IPS-15b (cell line): Measurements from ENCODE around the gene PRR12.
A peak's percentile ranks its signal among the peaks of the same experiment; 100 is the strongest.

Experiments
- H3K27me3 ChIP-seq: one replicate; pipeline ENCODE4 v1.6.1; 2013; ENCODE audit warnings: low read length; ENCODE audit not compliant: control insufficient read depth, insufficient read depth
- H3K36me3 ChIP-seq: one replicate; pipeline ENCODE4 v1.6.1; 2013; ENCODE audit warnings: low read length; ENCODE audit not compliant: control insufficient read depth, insufficient read depth
- H3K4me1 ChIP-seq: one replicate; pipeline ENCODE4 v1.6.1; 2013; ENCODE audit warnings: mild to moderate bottlenecking, low read length; ENCODE audit not compliant: control insufficient read depth, insufficient read depth
- H3K4me3 ChIP-seq: one replicate; pipeline ENCODE4 v1.5.1; 2013; ENCODE audit warnings: low read depth, low read length
- H3K9ac ChIP-seq: one replicate; pipeline ENCODE4 v1.6.1; 2013; ENCODE audit warnings: low read depth, mild to moderate bottlenecking, low read length
- H3K9me3 ChIP-seq: one replicate; pipeline ENCODE4 v1.6.1; 2013; ENCODE audit warnings: mild to moderate bottlenecking, low read length; ENCODE audit not compliant: control insufficient read depth, insufficient read depth

Gene PRR12

DNA sequence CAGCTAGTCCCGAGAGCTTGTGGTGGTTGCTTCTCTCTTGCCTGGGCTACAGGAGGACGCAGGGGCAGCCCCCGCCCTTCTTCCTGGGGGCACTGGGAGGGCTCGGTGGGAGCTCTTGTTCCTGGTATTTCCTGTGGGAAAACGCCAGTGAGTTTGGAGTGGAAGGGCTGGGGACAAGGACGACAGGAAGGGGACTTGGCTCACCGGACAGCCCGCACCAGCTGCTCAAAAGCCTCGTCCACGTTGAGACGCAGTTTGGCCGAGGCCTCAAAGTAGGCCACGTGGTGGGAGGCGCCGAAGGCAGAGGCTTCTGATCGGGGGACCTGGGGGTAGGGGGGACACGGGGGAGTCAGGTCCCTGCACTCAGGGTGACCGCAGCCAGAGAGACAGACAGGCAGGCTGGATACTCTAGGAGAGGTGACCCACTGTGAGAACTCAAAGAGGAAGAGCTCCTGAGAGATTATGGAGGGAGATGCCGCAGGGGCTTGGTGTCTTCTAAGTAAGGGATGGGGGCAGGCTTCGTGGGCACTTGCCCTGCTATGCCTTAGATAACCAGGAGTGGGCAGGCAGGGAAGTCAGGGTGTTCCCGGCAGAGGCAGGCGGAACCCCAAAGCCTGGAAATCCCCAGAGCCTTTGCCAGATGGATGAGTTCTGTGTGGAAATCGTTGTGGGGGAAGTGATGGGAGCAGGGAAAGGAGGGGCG lies 44.7 kb downstream of the PRR12 start:
- Histone ChIP-seq H3K9me3 (no peaks in the 10 kb centered on the region), H3K27me3 (no peaks in the 10 kb centered on the region), H3K4me1 (peaks cover 2% of the 10 kb centered on the region), H3K36me3 (no peaks in the 10 kb centered on the region), H3K4me3 (no peak overlapping the region), H3K9ac (no peak overlapping the region)

DNA sequence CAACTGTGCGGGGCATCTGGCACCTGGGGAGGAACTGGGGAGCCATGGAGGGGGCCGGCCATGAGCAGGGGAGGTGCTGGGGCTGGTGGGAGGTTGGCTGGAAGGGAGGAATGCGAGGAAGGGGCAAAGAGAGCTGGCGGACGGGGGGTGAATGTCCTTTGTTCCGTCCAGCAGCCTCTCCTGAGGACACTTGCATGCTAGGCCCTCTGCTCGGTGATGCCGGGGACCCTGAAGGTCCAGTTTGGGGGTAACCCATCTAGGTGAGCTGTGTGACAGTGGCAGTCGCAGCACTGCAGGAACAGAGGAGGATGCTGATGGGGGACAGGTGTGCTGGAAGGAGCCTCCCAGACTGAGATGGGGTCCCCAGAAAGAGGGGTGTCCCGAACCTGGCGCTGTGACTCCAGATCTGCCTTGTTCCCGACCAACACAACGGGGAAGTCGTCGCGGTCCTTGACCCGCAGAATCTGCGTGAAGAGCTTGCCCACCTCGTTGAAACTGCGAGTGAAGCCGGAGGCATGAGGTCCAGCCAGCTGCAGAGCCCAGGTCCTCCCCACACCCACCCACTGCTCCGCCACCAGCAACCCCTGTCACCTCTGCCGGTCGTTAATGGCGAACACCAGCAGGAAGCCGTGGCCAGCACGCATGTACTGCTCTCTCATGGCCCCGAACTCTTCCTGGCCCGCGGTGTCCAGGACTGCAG lies 45.4 kb downstream of the PRR12 start:
- peaks cover 2% of the 10 kb centered on the region for H3K4me1 ChIP-seq
- no peaks in the 10 kb centered on the region for H3K9me3 ChIP-seq
- no peak overlapping the region for H3K4me3 ChIP-seq

DNA sequence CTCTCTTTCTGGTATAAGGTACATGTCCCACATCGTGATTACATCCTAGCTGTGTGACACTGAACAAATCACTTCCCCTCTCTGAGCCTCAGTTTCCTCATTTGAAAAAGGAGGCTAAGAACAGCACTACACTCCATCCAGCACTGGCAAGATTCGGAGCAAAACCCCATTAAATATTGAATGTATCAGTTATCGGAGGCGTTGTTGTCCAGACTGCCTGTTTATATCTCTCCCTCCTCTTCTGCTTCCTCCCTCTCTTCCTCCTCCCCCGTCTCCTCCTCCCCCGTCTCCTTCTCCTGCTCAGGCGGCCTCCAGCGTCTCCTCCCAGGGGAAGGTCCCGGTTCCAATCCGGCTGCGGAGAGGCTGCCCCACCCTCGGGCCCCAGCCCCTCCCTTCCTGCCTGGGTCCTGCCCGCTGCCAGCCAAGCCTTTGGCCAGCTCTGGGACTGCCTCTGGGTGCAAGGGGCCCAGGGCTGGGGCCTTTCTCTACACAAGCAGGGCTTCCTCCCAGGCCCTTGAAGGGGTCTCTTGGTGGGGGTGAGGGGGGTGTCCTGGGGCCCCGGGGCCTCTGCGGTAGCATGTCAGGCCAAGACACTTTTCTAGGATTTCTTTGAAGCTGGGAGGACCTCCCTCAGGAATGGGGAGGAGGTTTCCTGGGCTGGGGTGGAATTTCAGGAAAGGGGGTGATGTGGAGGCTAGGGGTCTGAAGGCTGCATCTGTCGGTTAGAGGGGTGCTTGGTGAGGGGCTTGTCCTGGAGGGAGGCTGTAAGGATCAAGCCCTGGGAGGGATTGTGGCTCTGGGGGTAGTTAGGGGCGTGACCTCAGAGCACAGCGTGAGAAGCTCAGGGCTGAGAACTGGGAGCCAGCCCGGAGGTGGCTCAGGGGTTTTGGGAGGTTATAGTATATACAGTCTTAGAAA lies 47.1 kb downstream of the PRR12 start:
- H3K36me3 ChIP-seq = peaks cover 4% of the 10 kb centered on the region
- H3K4me1 ChIP-seq = peaks cover 5% of the 10 kb centered on the region
- H3K9ac ChIP-seq = no peak overlapping the region
- no peaks in the 10 kb centered on the region for H3K9me3 ChIP-seq
- peak overlapping the region; percentile 76 for H3K4me3 ChIP-seq
- H3K27me3 ChIP-seq = no peaks in the 10 kb centered on the region

More for the DNA sequence above, 45.4 kb downstream of the PRR12 start:
- Histone ChIP-seq H3K9ac (no peak overlapping the region), H3K36me3 (no peaks in the 10 kb centered on the region), H3K27me3 (no peaks in the 10 kb centered on the region)

DNA sequence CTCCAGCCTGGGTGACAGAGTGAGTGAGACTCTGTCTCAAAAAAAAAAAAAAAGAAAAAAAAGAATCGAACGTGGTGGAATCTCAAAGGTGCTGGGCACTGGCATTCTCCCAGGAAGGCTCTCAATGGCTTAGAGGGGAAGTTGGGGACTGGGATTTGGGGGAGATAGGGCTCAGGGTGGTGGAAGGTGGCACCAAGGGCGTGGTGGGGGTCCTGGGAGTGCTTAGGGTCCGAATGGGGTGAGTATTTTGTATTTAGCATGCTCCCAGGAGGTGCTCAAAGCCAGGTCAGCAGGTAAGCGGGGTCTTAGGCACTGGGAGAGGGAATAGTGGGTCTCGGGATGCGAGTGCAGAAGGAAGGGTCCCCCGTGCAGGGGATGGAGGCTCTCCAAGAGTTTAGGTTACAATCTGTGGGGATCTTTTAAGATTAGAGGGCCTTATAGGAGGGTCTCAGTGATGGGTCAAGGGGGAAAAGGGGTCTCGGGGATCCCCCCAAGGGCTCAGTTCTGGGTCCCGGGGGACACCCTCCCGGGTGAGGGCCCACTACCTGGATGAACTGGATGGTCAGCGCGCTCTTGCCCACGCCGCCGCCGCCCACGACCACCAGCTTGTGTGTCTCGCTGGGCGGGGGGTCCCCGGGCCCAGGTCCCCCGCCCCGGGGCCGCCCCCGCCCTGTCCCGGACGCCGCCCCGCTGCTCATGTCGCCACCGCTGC lies 48.6 kb downstream of the PRR12 start:
- H3K4me1 ChIP-seq = peaks cover 7% of the 10 kb centered on the region
- no peaks in the 10 kb centered on the region for H3K27me3 ChIP-seq
- H3K36me3 ChIP-seq = peaks cover 4% of the 10 kb centered on the region
- H3K9ac ChIP-seq = no peak overlapping the region
- peak overlapping the region; percentile 50 for H3K4me3 ChIP-seq
- no peaks in the 10 kb centered on the region for H3K9me3 ChIP-seq

DNA sequence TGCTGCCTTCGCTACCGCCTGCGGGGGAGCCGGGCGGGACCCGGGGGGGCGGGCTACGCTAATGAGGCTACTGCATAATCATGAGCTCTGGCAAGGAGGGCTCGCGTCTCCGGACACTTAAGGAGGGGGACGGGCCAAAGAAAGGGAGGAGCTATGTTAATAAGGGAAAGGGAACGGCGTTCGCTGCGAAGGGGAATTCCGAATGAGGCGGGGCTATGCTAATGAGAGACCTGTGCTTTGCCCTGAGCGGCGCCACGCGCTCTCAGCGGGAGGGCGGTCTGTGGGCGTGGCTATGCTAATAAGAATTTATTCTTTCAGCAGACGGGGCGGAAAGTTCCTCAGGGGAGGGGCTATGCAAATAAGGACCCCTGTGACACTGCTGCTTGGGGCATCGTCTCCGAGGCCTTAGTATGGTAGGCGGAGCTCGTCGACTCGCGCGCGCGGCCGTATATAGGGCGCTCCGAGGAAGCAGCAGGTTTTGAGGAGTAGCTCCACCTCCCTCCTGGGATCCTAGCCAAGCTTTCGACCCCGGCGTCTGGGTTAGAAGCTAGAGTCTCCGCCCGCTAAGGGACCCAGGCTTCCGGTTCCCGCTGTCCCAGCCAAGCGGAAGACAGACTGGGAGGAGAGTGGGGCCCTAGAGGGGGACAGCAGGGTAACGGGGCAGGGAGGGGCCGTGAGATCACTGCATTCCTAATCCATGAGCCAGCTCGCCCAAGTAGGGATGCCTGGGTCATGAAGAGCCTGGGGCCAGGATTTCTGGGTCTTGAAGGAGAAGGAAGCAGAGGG lies 49.3 kb downstream of the PRR12 start, which contains the start of gene RRAS:
Gene RRAS (minus strand): TSS at position 31 of the 786 bp plus-strand sequence. CDS start 45 bp downstream, outside the sequence.
- peaks cover 7% of the 10 kb centered on the region for H3K4me1 ChIP-seq
- H3K27me3 ChIP-seq = no peaks in the 10 kb centered on the region
- H3K4me3 ChIP-seq = peak within 1 kb of the TSS; percentile 80
- H3K9ac ChIP-seq = peak within 1 kb of the TSS; percentile 65
- H3K9me3 ChIP-seq = no peaks in the 10 kb centered on the region
- peaks cover 6% of the 10 kb centered on the region for H3K36me3 ChIP-seq

DNA sequence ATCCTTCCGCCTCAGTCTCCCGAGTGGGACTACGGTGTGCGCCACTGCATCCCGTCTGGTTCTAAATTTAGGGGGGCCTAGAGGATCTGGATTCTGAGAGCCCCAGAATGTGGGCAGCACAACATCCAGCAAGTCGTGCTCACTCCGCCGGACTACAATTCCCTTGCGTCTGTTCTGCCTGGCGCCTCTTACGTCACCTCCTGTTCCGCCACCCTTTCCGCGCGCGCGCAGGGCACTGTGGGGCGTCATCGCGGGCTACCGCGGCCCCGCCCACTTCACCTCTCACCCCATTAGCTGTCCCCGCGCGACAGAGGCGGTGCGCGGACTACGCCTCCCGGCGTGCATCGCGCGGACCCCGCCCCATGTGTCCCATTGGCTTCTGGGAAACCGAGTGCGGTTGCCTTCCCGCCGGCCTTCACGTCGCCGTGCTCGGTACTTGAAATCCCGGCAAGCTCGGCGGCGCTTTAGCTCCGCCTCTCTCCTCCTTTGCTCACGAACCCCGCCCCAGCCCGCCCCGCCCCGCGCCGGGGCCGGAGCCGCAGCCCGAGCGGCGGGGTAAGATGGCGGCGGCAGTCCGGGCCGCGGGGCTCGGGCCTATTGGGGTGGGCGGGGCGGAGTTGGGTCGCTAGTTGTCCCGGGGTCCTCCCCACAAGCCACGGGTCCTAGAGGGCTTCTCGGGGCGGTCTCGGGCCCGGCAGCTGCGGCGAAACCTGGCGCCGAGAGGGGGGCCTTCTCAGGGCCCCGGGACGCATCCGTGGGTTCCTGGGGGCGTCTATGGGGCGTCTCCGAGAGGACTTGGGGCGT lies 50.9 kb downstream of the PRR12 start, which contains the start of gene SCAF1:
Gene SCAF1 (plus strand): TSS at position 522 of the 804 bp plus-strand sequence. CDS start 2,818 bp downstream, outside the sequence.
- Histone ChIP-seq H3K9ac (peak within 1 kb of the TSS; percentile 97), H3K36me3 (peaks cover 19% of the 10 kb centered on the region), H3K9me3 (no peaks in the 10 kb centered on the region), H3K27me3 (no peaks in the 10 kb centered on the region), H3K4me3 (peak within 1 kb of the TSS; percentile 99), H3K4me1 (peaks cover 7% of the 10 kb centered on the region)

DNA sequence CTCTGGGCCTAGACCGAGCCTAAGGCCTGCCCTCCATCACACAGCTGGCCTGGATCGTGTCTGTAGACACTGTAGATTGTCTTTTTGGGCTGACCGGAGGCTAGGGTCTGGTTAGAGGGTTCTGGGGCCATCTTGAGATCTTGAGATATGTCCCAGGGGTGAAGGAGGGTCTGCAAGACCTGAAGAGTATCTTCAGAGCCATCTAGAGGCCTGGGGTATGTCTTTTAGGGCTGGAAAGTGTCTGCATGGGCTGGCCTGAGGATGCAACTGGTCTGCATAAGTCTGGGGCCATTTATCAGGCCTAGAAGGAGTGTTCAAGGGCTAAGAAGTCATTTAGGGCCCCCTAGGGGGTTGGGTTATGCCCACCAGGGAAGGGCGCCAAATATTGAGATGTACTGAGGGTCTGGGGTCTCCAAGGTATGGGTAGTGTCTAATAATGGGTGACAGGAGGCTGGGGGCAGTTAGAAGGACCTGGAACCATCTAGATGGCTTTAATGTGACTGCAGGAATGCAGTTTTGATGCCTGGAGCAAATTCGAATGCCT lies 51.6 kb downstream of the PRR12 start:
- Histone ChIP-seq H3K4me1 (peaks cover 7% of the 10 kb centered on the region), H3K9me3 (no peaks in the 10 kb centered on the region), H3K27me3 (no peaks in the 10 kb centered on the region), H3K4me3 (peak overlapping the region; percentile 99), H3K9ac (peak overlapping the region; percentile 97), H3K36me3 (peaks cover 25% of the 10 kb centered on the region)

DNA sequence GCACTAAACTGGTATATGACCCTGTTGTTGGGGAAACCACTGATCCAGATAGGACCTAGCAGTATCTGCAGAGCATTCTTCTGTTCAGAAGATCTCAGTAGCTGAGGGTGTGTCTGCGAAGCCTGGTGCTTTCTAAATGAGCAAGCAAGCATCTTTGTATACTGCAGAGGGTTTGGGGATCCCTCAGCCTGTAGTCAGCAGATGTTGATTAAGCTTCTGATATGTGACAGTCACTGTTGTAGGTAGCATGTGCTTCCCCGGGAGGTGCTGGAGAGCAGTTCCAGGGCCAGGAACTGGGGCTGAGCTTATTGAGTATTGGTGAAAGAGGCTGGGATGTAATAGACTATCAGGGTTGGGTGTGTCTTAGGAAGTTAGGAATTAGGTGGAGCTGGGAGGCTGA lies 52.5 kb downstream of the PRR12 start:
- H3K36me3 ChIP-seq = peaks cover 25% of the 10 kb centered on the region
- peaks cover 5% of the 10 kb centered on the region for H3K4me1 ChIP-seq
- H3K27me3 ChIP-seq = no peaks in the 10 kb centered on the region
- H3K4me3 ChIP-seq = no peak overlapping the region
- no peak overlapping the region for H3K9ac ChIP-seq
- H3K9me3 ChIP-seq = no peaks in the 10 kb centered on the region

DNA sequence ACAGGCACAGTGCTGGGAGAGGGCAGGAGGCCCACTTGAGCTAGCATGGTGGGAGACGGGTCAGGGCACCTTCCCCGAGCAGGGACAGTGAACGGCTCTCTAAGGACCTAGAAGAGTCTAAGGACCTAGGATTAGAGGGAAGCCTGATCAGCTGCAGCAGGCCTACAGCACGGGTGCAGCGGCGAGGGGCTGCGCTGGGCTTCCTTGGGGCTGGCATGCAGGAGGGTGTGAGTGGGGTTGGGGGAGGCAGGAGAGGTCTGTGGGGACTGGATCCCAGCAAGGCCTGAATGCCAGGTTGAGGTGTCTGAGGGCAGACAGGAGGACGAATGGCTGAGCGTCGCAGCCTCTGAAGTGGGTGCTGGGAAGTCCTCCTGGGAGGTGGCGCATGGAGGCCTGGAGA lies 54.6 kb downstream of the PRR12 start:
- Histone ChIP-seq H3K4me3 (no peak overlapping the region), H3K27me3 (no peaks in the 10 kb centered on the region), H3K36me3 (peaks cover 37% of the 10 kb centered on the region), H3K9me3 (no peaks in the 10 kb centered on the region), H3K9ac (no peak overlapping the region), H3K4me1 (peaks cover 5% of the 10 kb centered on the region)

DNA sequence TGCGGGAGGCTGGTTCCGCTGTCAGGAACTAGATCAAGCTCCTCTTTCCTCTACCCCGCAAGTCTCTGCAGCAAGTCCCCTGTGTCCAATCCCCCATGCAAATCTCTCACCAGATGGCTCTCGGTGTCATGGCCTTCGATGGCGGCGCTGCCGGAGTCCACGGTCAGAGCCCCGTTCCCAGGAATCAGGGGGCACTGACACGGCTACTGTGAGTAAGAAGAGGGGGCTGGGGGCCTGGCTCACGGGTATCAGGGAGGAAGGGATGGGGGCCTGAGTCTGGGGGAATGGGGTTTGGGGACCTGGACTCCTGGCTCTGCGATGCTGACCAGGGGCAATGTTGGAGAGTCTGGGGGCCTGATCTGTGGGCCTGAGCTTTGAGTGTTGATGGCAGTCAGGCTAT lies 55.0 kb downstream of the PRR12 start:
- Histone ChIP-seq H3K9ac (no peak overlapping the region), H3K4me1 (peaks cover 5% of the 10 kb centered on the region), H3K4me3 (no peak overlapping the region), H3K36me3 (peaks cover 38% of the 10 kb centered on the region), H3K27me3 (no peaks in the 10 kb centered on the region), H3K9me3 (no peaks in the 10 kb centered on the region)
